Retina (tissue), 1 donor: ENCODE results near the gene CLECL1.
A peak's percentile ranks its signal among the peaks of the same experiment; 100 is the strongest.
"Not testable (repeated sequence)": the region's sequence is repeated elsewhere in the genome, so short reads cannot be mapped to it uniquely, and the experiment has no call there.

Experiments used
- DNase-seq: peaks from one replicate; pipeline ENCODE4 v3.0.0-alpha.2; 2016

CLECL1 gene

DNA sequence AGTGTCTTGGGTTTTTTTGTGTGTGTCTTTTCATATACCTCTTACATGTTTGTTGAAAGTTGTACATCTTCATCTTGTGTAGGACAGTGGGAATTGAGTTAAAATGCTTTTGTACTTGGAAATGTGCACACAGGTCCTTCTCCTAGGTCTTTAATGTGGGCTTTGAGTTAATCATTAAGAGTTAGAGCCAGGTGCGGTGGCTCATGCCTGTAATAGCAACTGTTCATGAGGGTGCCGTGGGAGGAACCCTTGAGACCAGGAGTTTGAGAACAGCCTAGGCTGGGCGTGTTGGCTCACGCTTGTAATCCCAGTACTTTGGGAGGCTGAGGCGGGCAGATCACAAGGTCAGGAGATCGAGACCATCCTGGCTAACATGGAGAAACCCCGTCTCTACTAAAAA, 13.9 kb downstream of the CLECL1 start:
- DNase-seq: no peak

DNA sequence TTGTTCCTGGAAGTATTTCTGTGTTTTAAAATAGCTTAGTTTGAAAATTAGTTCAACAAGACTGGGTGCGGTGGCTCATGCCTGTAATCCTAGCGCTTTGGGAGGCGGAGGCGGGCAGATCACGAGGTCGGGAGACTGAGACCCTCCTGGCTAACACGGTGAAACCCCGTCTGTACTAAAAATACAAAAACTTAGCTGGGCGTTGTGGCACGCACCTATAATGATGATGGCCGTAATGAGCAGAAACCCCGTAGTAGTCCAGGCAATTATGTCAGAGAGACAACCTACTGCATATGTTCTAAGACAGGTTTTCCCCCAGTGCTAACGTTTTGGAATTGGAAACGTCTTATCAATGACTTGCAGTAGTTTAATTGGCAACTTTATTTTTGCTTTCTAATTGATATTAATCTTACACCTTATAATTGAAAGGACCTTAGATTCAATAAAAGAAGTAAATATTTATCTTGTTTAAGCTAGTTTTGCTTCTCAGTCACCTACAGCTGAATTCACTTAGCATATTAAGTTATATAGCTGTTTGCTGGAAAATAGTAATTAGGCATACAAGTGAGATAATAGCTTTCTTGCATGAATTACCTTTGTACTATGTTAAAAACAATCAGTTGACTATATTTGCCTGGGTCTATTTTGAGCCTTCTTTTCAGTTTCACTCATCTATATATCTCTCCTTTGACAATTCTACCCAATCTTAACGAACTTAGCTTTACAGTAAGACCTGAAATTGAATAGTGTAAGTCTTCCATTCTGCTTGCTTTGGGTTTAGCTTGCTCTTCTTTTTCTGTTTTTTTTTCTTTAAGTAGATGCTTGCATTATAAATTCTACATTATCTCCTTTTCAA, 15.6 kb downstream of the CLECL1 start:
- no peak for DNase-seq

DNA sequence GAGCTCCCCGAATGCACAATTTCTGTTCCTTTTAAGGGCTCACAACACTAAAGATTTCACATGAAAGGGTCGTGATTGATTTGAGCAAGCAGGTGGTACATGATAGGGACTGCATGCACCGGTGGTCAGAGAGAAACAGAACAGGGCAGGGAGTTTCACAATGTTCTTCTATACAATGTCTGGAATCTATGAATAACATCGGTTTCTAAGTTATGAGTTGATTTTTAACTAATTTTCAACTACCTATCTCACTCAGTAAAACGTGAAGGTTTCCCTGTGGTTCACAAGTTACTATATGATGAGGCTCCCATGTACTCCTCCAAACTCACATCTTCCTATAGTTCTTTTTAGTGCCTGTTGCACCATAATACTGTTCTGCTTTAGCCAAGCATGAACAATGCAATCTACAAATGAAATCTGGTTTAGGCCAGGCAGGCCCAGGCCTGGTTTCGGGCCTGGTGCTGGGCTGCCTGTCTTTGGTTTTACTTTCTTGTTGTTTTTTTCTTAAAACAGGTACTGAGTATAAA, 19.8 kb downstream of the CLECL1 start:
- DNase-seq: not testable (repeated sequence)

DNA sequence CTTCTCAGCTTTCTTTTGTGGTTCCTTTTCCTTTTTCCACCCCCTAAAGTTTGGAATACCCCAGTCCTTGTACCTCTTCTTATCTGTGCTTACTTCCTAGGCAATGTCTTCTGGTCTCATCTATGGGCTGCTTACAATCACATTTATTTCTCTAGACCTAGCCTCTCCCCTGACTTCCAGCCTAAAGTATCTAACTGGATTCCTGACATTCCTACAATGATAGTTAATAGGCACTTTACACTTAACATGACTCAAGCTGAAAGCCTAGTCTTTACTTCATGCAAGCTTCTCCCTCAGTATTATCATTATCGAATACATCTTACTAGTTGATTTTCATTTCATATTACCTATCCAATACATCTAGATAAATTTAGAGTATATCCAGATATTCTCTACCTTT, 21.2 kb downstream of the CLECL1 start:
- DNase-seq: no peak

DNA sequence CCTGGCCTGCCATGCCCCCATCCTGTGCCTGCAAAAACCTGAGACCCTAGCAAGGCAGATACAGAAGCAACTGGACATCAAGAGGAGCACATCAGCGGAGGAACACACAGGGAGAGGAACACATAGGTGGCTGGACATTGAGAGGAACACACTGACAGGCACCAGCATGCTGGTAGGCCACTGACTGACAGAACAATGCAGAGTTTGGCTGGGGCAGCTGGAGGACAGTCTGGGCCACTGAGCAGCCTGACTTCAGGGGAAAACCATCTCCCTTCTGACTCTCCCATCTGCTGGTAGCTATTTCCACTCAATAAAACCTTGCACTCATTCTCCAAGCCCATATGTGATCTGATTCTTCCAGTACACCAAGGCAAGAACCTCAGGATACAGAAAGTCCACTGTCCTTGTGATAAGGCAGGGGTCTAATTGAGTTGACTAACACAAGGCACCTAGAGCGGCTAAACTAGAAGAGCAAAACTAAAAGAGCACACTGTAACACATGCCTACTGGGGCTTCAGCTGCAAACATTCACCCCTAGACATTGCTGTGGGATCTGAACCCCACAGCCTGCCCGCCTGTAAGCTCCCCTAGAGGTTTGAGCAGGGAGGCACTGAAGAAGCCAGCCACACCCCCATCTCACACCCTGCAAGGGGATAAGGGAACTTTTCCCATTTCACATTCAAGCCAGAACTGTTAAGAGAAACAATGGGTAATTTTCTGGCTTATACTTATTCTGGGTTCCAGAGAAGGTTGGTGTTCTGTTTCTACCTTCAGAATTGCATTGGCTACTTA, 22.1 kb downstream of the CLECL1 start:
- no peak for DNase-seq

DNA sequence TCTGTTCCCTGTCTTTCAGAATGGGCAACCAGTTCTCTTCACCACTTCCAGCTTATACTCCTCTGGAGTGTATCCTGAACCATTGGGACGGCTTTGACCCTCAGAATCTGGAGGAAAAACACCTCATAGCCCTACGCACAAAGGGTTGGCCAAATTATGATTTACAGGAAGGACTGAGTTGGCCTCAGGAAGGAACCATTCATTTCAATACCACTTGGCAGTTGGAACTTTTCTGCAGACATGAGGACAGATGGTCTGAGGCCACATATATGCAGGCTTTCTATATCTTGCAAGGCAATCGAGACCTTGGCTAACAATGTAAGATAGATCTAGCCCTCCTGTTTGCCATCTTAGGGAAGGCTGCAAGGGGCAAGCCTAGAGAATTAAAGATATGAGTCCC, 24.0 kb downstream of the CLECL1 start:
- DNase-seq: no peak

DNA sequence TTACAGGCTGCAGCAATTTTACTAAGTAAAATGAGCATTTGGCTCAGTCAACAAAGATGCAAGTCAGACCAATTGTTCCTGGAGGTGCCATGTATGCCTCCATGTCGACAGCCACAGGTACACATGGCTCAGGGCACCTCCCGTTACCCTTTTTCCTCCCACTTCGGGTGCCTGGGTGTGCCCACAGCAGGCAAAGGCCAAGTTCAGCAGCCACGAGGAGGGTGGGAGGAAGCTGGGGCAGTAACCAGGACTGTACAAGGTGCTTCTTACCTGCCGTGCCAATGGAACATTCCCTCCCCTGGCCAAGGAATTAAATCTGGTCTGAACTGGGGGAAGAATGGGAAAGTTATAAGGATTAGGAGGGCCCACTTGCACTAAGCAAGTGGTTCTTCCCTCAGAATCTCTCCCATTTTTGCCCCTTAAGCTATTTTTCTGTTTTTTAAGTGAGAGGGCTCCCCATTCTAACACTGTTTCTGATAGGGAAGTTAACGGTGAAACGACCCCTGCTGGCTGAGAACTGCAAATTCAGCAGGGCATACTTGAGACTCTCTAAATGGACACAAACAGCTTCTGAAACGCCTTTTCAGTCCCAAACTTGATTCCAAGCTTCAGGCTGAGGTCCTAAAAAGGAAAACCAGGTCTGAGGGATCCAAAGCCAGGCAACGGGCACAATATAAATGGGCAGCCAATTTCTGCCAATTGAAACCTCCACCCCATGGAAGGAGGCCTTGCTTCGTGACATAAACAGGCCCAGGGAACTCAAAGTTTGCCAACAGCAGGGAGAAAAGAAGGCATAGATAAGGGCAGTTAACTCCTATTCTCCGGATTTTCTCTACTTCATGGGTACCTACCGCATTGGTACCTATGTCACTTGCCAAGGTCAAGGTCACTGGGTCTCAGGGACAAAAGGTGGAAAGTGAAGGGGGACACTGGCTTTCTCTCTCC, 24.8 kb downstream of the CLECL1 start:
- DNase-seq: peak; percentile 45

DNA sequence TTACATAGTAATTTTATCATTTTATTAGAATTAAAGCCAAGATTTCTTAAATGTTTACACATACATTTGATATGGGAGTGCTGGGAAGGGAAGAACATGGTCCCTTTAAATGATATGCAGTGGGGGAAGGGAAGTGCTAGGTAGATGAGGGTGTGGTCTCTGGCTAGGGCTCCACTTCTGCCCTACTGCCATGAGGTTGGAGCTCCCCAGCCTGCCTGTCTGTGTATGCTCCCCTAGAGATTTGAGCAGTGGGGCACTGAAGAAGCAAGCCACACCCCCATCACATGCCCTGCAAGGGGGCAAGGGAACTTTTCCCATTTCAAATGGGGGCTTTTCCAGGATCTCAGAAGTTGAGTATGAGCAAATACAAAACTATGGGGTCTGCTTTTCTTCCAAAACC, 25.5 kb downstream of the CLECL1 start:
- no peak for DNase-seq

DNA sequence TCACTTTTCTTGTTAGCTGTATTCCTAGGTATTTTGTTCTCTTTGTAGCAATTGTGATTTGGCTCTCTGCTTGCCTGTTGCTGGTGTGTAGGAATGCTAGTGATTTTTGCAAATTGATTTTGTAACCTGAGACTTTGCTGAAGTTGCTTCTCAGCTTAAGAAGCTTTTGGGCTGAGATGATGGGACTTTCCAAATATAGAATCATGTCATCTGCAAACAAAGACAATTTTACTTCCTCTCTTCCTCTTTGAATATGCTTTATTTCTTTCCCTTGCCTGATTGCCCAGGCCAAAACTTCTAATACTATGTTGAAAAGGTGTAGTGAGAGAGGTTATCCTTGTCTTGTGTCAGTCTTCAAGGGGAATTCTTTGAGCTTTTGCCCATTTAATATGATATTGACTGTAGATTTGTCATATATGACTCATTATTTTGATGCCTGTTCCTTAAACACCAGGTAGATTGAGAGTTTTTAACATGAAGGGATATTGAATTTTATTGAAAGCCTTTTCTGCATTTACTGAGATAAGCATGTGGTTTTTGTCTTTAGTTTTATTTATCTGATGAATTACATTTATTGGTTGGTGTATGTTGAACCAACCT, 26.7 kb downstream of the CLECL1 start:
- no peak for DNase-seq

DNA sequence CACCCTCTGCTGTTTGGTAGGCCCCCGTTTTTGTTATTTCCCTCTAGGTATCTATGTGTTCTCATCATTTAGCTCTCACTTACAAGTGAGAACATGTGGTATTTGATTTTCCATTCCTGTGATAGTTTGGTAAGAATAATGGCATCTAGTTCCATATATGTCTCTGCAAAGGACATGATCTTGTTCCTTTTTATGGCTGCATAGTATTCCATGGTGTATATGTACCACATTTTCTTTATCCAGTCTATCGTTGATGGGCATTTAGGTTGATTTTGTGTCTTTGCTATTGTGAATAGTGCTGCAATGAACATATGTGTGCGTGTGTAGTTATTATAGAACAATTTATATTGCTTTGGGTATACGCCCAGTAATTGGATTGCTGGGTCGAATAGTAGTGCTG, 28.3 kb downstream of the CLECL1 start:
- not testable (repeated sequence) for DNase-seq

DNA sequence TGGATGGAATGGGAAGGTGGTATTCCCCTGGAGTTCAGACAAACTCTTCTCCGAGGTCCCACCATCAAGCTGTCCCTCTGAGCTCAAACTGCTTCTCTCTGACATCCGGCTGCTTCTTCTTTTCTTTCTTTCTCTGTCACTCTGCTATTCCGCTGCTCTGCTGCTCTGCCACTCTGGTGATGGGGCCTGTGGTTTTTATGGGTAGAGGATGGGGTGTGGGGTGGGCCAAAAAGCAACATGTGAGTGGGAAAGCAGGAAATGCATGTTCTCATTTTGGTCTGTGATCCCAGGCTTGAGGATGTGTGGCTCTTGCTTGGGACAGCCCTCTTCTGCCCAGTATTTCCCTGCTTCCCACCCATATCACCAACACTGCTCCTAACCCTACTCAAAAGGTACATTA, 30.6 kb downstream of the CLECL1 start:
- DNase-seq: no peak

DNA sequence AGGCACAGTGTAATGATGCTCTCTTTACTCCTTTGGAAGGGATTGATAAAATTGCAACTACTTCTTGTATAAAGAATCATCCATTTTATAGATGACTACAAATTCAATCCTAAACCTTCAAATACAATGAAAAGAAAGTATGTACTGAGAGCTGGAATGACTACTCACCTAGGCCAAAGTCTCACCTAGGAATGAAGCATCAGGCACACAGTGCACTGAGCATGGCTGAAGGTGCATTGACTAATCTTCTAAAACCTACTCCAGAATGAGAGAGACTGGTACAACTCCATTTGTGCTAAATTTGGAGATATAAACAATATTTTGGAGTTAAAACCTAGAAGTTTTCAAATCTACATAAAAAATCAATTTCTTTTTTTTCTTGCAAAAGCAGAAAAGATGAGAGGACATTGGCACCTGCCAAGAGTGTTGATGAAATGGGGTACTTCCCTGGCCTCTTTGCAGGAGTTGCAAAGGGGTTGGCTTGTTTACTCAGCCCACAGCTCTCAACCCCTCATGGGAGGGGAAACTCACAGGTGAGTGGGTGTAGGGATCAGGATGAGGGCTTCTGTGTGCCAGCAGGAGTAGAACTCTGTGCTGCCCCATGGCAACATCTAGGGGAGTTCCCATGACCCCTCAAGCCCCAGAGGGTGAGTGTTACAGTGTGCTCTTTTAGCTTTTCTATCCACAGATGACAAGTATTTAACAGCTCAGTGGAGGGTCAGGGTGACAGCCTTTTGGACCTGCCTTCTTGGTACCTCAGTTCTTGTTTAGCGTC, 31.3 kb downstream of the CLECL1 start:
- DNase-seq: no peak

DNA sequence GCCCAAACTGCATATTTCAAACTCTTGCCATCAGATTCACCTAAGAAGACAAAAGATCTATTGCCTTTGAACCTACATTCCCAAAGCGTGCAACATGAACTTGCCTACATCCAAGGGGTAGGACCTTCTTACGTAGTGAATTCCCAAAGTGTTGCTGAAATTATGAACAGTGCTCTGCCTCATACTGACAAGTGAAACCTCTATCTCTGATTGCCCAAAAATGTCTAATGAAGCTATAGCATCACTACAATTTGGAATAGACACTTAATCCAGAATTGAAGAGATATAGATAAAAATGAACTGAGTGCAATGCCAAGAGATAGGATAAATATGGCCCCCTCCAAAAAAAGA, 32.3 kb downstream of the CLECL1 start:
- no peak for DNase-seq

DNA sequence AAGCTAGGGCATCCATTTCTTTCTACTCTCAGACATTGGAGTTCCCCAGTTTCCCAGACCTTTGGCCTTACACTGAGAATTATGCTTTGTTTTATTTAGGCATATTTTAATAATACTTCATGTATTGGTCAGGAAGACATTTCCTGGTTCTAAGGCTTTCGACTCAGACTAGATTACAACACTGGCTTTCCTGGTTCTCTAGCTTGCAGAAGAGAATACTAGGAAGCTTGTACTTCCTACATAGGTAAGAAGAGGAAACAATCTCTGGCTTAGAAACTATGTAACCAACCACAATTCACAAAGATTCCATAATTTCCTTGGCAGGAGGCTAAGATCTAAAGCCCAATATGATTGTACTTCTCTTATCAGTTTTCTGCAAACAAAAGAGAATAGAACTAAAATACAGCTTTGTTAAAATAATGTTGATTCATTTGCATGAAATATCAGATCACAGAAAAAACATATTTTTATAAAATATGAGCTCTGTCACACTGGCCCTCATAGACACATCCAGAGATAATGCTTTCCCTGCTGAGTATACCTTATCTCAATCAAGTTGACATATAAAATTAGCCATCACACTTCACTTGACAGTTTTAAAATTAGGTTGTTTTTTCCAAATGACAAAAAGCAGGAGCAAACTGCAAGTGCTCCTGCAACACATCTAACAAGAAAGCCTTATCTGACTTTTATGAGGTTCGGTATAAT, 32.8 kb downstream of the CLECL1 start:
- DNase-seq: no peak

DNA sequence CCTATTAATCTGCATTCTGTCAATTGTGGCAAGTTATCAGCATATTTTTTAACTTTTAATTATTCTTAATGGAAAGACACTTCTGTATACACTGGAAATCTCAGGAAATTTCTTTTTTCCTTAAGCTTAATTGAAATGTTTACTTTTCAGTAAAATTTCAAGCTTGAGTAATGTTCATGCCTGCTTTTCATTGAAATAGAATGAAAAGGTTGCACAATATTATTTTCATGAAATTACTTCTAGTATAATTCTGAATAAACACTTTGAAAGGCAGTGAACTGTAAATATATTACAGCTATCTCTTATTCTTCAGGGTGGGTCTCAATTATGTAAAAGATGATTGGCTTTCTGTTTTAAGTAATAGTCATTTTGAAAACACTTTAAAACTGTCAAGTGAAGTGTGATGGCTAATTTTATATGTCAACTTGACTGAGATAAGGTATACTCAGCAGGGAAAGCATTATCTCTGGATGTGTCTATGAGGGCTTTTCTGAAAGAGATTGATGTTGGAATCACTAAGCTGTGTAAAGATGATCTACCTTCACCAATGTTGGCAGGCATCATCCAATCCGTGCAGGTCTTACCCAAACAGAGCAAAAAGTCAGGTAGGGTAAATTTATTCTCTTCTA, 33.5 kb downstream of the CLECL1 start:
- DNase-seq: no peak

DNA sequence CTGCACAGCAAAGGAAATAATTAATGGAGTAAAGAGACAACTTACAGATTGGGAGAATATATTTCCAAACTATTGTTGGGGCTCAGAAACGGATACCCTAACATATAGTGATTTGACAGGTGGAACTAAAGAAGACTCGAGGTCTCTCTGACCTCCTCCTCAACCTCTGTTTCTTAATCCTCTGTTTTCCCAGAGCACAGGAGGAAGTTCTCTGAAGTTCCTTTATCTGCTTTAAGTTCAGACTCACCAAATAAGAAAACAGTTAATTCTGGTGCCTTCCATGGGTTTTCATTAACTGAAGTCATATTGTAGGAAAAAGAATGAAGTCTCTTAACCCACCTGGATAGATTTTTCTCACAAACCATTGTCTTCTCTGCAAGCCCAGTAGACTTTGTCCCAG, 34.2 kb downstream of the CLECL1 start:
- no peak for DNase-seq

DNA sequence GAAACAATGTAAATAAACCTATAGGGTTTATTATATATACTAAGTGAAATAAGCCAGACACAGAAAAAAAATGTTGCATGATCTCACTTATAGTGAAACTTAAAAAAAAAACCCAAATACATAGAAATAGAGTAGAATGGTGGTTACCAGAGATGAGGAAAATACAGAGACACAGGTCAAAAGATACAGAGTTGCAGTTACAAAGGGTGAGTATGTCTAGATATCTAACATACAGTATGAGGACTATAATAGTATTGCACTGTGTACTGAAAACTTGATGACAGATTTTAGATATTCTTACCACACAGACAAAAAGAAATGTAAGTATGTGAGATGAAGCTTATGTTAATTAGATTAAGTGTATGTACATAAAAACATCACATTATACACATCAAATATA, 35.3 kb downstream of the CLECL1 start:
- DNase-seq: no peak

DNA sequence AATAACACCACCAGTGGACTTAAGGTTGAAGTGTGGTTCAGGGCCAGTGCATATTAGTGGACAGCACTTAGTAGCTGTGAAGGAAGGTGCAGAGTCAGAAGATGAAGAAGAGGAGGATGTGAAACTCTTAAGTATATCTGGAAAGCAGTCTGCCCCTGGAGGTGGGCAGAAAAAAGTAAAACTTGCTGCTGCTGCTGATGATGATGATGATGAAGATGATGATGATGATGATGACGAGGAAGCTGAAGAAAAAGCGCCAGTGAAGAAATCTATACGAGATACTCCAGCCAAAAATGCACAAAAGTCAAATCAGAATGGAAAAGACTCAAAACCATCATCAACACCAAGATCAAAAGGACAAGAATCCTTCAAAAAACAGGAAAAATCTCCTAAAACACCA, 37.2 kb downstream of the CLECL1 start:
- not testable (repeated sequence) for DNase-seq

DNA sequence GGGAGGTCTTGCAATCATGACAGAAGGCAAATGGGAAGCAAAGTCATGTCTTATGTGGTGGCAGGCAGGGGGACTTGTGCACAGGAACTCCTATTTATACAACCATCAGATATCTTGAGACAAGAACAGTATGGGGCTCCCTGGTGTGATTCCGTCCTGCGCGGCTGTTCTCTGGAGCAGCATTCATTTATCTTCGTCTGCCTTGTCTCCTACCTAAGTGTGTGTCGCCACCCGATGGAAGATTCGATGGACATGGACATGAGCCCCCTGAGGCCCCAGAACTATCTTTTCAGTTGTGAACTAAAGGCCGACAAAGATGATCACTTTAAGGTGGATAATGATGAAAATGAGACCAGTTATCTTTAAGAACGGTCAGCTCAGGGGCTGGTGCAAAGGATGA, 37.7 kb downstream of the CLECL1 start:
- not testable (repeated sequence) for DNase-seq

DNA sequence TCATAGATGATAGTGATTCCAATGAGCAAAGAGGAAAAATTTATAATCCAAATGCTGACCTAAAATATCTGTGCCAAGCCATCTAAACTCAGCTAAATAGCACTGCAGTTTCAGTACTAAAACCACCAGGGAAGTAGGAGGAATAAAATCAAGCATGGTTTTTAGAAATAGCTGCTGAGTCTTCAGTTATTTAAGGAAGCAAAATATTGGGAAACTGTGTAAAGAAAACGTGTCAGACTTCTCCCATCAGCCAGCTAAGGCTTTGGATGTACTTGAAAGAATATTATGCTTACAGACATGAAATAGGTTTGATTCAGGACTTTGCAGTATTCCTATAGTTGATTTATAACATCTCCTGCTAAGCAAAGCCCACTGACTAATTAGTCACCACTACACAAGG, 38.7 kb downstream of the CLECL1 start:
- DNase-seq: no peak

DNA sequence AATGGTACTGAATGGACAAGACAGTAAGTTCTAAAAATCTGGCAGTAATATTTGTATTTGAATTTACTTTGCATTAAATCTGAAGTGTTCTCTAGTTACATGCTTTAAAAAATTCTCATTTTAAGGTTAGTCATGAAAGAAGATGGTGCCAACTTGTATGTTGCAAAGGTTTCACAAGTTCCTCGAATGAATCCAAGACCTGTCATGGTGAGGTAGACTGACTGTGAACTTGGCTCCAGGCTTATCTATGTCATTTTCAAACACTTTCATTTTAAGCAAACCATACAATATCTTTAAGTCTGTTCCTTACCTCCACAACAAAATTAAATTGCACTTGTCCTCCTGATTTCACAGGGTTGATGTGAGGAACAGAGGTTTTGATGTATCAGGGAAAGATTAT, 40.0 kb downstream of the CLECL1 start:
- no peak for DNase-seq
